Vagina (tissue), 2 donors: ENCODE measurements around the gene DAB1. TPM values are rescaled to one million over a fixed set of nuclear protein-coding genes. Genes with fewer than 3 reads are reported as not detected.

ENCODE experiments used
- DNase-seq, 2 donors: peaks; one replicate each; pipeline ENCODE4 v3.0.0-alpha.2; 2017; ENCODE audit errors: extremely low spot score in 2 of 2
- H3K27ac ChIP-seq: fragments of 200-600 bp; sonication (generic); one replicate; pipeline ENCODE4 v1.5.1; 2019
- H3K27me3 ChIP-seq: fragments of 200-600 bp; sonication (generic); one replicate; pipeline ENCODE4 v1.5.1; 2019
- H3K36me3 ChIP-seq, 2 donors: fragments of 200-600 bp; sonication (generic); one replicate each; pipeline ENCODE4 v1.5.1; 2017 to 2019
- H3K4me1 ChIP-seq: fragments of 200-600 bp; sonication (generic); one replicate; pipeline ENCODE4 v1.5.1; 2019
- H3K4me3 ChIP-seq, 2 donors: fragments of 200-600 bp; sonication (generic); 1 replicate in 1 of 2; 2 replicates in 1 of 2; pipeline ENCODE4 v1.5.1; 2016 to 2019
- H3K9me3 ChIP-seq: fragments of 200-600 bp; sonication (generic); one replicate; pipeline ENCODE4 v1.5.1; 2019
- CTCF ChIP-seq, 3 experiments: fragments of 450-650 bp in 2 of 3; fragments of 200-600 bp in 1 of 3; sonication (generic) in 1 of 3; IDR thresholded peaks; one replicate each; pipeline ENCODE4 v1.5.1; 2017 to 2019; ENCODE audit warnings: antibody characterized with exemption in 3 of 3, mild to moderate bottlenecking in 2 of 3, moderate library complexity in 2 of 3
- POLR2A ChIP-seq, 2 donors: fragments of 450-650 bp; IDR thresholded peaks; one replicate each; pipeline ENCODE4 v1.6.1; 2017; ENCODE audit warnings: antibody characterized with exemption in 2 of 2, mild to moderate bottlenecking in 2 of 2, moderate library complexity in 2 of 2
- POLR2AphosphoS5 ChIP-seq, 2 donors: sonication (generic); formaldehyde crosslinking; IDR thresholded peaks; one replicate each; pipeline ENCODE4 v1.9.0; 2017; ENCODE audit warnings: antibody characterized with exemption in 2 of 2, mild to moderate bottlenecking in 2 of 2, low read depth in 1 of 2; ENCODE audit not compliant: insufficient read depth in 1 of 2
- intact Hi-C: fragments of 100-400 bp; cut with DNase I; formaldehyde crosslinking; loops from one replicate; pipeline ENCODE4 v1.15.1; 2023
- total RNA-seq: library from RNA; depleted of rRNA; stranded (reverse); fragments of >200 nt; gene quantifications from one replicate; pipeline ENCODE4 v1.2.3, GENCODE V29; 2016

DAB1 gene
- total RNA-seq, 1 donor from 2014 or later = 0.25 TPM

GRCh38 chr1:57248830-57249229 lies 175.0 kb downstream of the DAB1 start:
- peaks cover 5% of the 10 kb centered on the region for H3K4me1 ChIP-seq
- no peak overlapping the region for H3K4me3 ChIP-seq
- H3K36me3 ChIP-seq = no peaks in the 10 kb centered on the region
- DNase-seq = no peak
- H3K27me3 ChIP-seq = no peaks in the 10 kb centered on the region
- intact Hi-C loops = no loop called here
- no peak overlapping the region for H3K27ac ChIP-seq
- no peaks in the 10 kb centered on the region for H3K9me3 ChIP-seq
- no peak for TF ChIP-seq POLR2AphosphoS5 (IDR thresholded peaks at IDR 0.05; ENCODE audit: insufficient read depth in 1 of 2, low read depth in 1 of 2)
- TF ChIP-seq POLR2A (IDR thresholded peaks at IDR 0.05) = no peak
- no peak for TF ChIP-seq CTCF (IDR thresholded peaks at IDR 0.05)

- Histone ChIP-seq H3K36me3 (no peaks in the 10 kb centered on the region), H3K27me3 (no peaks in the 10 kb centered on the region), H3K9me3 (no peaks in the 10 kb centered on the region), H3K4me1 (no peaks in the 10 kb centered on the region), H3K4me3 (no peak overlapping the region), H3K27ac (no peak overlapping the region)
- TF ChIP-seq CTCF (IDR thresholded peaks at IDR 0.05) (no peak), POLR2A (IDR thresholded peaks at IDR 0.05) (no peak), POLR2AphosphoS5 (IDR thresholded peaks at IDR 0.05; ENCODE audit: insufficient read depth in 1 of 2, low read depth in 1 of 2) (no peak)
- intact Hi-C loops = no loop called here
- DNase-seq = no peak
Observed at GRCh38 chr1:57238233-57238781, 185.6 kb downstream of the DAB1 start.

- no peaks in the 10 kb centered on the region for H3K27me3 ChIP-seq
- H3K9me3 ChIP-seq = no peaks in the 10 kb centered on the region
- no peaks in the 10 kb centered on the region for H3K4me1 ChIP-seq
- no peak overlapping the region for H3K27ac ChIP-seq
- DNase-seq = no peak
- H3K36me3 ChIP-seq = no peaks in the 10 kb centered on the region
- TF ChIP-seq POLR2AphosphoS5 (IDR thresholded peaks at IDR 0.05; ENCODE audit: insufficient read depth in 1 of 2, low read depth in 1 of 2) (no peak), POLR2A (IDR thresholded peaks at IDR 0.05) (no peak), CTCF (IDR thresholded peaks at IDR 0.05) (no peak)
- H3K4me3 ChIP-seq = no peak overlapping the region
- intact Hi-C loops = no loop called here
Observed at GRCh38 chr1:57235730-57236510, 187.9 kb downstream of the DAB1 start.

- no peak for DNase-seq
- Histone ChIP-seq H3K36me3 (no peaks in the 10 kb centered on the region), H3K4me1 (no peaks in the 10 kb centered on the region), H3K27me3 (no peaks in the 10 kb centered on the region), H3K9me3 (no peaks in the 10 kb centered on the region), H3K27ac (no peak overlapping the region), H3K4me3 (no peak overlapping the region)
- TF ChIP-seq CTCF (IDR thresholded peaks at IDR 0.05) (no peak), POLR2A (IDR thresholded peaks at IDR 0.05) (no peak), POLR2AphosphoS5 (IDR thresholded peaks at IDR 0.05; ENCODE audit: insufficient read depth in 1 of 2, low read depth in 1 of 2) (no peak)
- intact Hi-C loops = no loop called here
Observed at GRCh38 chr1:57234459-57234858, 189.4 kb downstream of the DAB1 start.

- no peaks in the 10 kb centered on the region for H3K4me1 ChIP-seq
- intact Hi-C loops = no loop called here
Observed at GRCh38 chr1:57232500-57232899, 191.4 kb downstream of the DAB1 start.

More at GRCh38 chr1:57232500-57232899, 191.4 kb downstream of the DAB1 start:
- no peak for DNase-seq
- Histone ChIP-seq H3K4me3 (no peak overlapping the region), H3K27me3 (no peaks in the 10 kb centered on the region), H3K36me3 (no peaks in the 10 kb centered on the region), H3K27ac (no peak overlapping the region), H3K9me3 (no peaks in the 10 kb centered on the region)
- TF ChIP-seq CTCF (IDR thresholded peaks at IDR 0.05) = no peak
- no peak for TF ChIP-seq POLR2A (IDR thresholded peaks at IDR 0.05)
- no peak for TF ChIP-seq POLR2AphosphoS5 (IDR thresholded peaks at IDR 0.05; ENCODE audit: insufficient read depth in 1 of 2, low read depth in 1 of 2)
